OCI-LY7 (cell line): Measurements from ENCODE around the gene C12orf56. TPM values are rescaled to one million over a fixed set of nuclear protein-coding genes. Genes with fewer than 3 reads are reported as not detected.
A peak's percentile ranks its signal among the peaks of the same experiment; 100 is the strongest.

Source experiments
- BruUV-seq: library from RNA; stranded (reverse); fragments of 400-500 nt; replicated peaks from 2 replicates; lab custom pipeline; 2021; lab: Mats Ljungman, UMichigan
- CTCF ChIA-PET: fragments of 300-600 bp; sonication (Branson Sonifier 250); formaldehyde crosslinking; loops from one replicate; lab custom pipeline; 2022; ENCODE audit warnings: antibody characterized with exemption; ENCODE audit not compliant: unreplicated experiment; lab: Charles Lee
- POLR2A ChIA-PET: fragments of 300-600 bp; sonication (Branson Sonifier 250); formaldehyde crosslinking; loops from one replicate; lab custom pipeline; 2022; ENCODE audit warnings: antibody characterized with exemption; lab: Charles Lee
- DNase-seq: peaks from one replicate; pipeline ENCODE4 v3.0.0-alpha.2; 2015; ENCODE audit warnings: low spot score
- H2AFZ ChIP-seq: fragments of 200-600 bp; sonication (generic), shearing (Covaris generic); 2 replicates; pipeline ENCODE4 v1.6.1; 2014; ENCODE audit warnings: mild to moderate bottlenecking, antibody characterized with exemption, low read length, moderate library complexity
- H3K27ac ChIP-seq: fragments of 200-600 bp; sonication (generic); 2 replicates; pipeline ENCODE4 v1.5.1; 2014; ENCODE audit warnings: mixed run types, low read depth, mild to moderate bottlenecking, moderate library complexity, low read length, inconsistent platforms; ENCODE audit not compliant: poor library complexity, severe bottlenecking
- H3K36me3 ChIP-seq: fragments of 200-600 bp; sonication (generic); 2 replicates; pipeline ENCODE4 v1.6.1; 2014; ENCODE audit warnings: mild to moderate bottlenecking, antibody characterized with exemption, low read length, moderate library complexity, mixed read lengths; ENCODE audit not compliant: insufficient read depth
- H3K4me1 ChIP-seq: fragments of 200-600 bp; sonication (generic); 2 replicates; pipeline ENCODE4 v1.5.1; 2014; ENCODE audit warnings: mild to moderate bottlenecking, low read length; ENCODE audit not compliant: insufficient read depth, poor library complexity, severe bottlenecking
- H3K4me2 ChIP-seq: fragments of 200-600 bp; sonication (generic); 2 replicates; pipeline ENCODE4 v1.6.1; 2014; ENCODE audit warnings: mild to moderate bottlenecking, low read length
- H3K4me3 ChIP-seq: fragments of 200-600 bp; sonication (generic); 2 replicates; pipeline ENCODE4 v1.5.1; 2014; ENCODE audit warnings: mild to moderate bottlenecking, low read depth, low read length; ENCODE audit not compliant: poor library complexity, severe bottlenecking
- H3K79me2 ChIP-seq: fragments of 200-600 bp; sonication (generic); 2 replicates; pipeline ENCODE4 v1.6.1; 2016; ENCODE audit warnings: low read depth, mild to moderate bottlenecking, low read length, moderate library complexity, mixed read lengths; ENCODE audit not compliant: insufficient read depth
- H3K9me2 ChIP-seq: fragments of 200-600 bp; sonication (generic); 2 replicates; pipeline ENCODE4 v1.6.1; 2016; ENCODE audit warnings: mild to moderate bottlenecking, low read length, mixed read lengths; ENCODE audit not compliant: insufficient read depth
- H3K9me3 ChIP-seq: fragments of 200-600 bp; sonication (generic); 2 replicates; pipeline ENCODE4 v1.6.1; 2014; ENCODE audit warnings: mild to moderate bottlenecking, mixed run types, low read length, mixed read lengths
- H4K20me1 ChIP-seq: fragments of 200-600 bp; sonication (generic); 2 replicates; pipeline ENCODE4 v1.6.1; 2014; ENCODE audit warnings: mild to moderate bottlenecking, antibody characterized with exemption, low read length, moderate library complexity, mixed read lengths; ENCODE audit not compliant: insufficient read depth
- EZH2phosphoT487 ChIP-seq: fragments of 200-600 bp; sonication (generic); IDR thresholded peaks from 2 replicates; pipeline ENCODE4 v1.6.1; 2018; ENCODE audit warnings: low read depth, borderline replicate concordance, mild to moderate bottlenecking, mixed run types, antibody characterized with exemption, low read length, moderate library complexity, mixed read lengths
- intact Hi-C: fragments of 100-400 bp; cut with micrococcal nuclease; formaldehyde crosslinking; loops from one replicate; pipeline ENCODE4 v1.10.0; 2022; ENCODE audit not compliant: unreplicated experiment
- total RNA-seq, 2 experiments: library from RNA; depleted of rRNA in 1 of 2; stranded (reverse); fragments of >200 nt in 1 of 2; shearing (Covaris generic) in 1 of 2; gene quantifications; 2 replicates each; pipeline ENCODE4 v1.2.3, GENCODE V29; 2014 to 2022
- TF ChIP-seq, protein P1 (sequence below): fragments of 200-600 bp; sonication (generic); conservative IDR thresholded peaks from 2 replicates; pipeline ENCODE4 v1.5.1; 2014; ENCODE audit warnings: mild to moderate bottlenecking, antibody characterized with exemption, low read length, moderate library complexity, mixed read lengths

C12orf56 gene
- total RNA-seq, 2 experiments from 2014 or later, result not detected

DNA sequence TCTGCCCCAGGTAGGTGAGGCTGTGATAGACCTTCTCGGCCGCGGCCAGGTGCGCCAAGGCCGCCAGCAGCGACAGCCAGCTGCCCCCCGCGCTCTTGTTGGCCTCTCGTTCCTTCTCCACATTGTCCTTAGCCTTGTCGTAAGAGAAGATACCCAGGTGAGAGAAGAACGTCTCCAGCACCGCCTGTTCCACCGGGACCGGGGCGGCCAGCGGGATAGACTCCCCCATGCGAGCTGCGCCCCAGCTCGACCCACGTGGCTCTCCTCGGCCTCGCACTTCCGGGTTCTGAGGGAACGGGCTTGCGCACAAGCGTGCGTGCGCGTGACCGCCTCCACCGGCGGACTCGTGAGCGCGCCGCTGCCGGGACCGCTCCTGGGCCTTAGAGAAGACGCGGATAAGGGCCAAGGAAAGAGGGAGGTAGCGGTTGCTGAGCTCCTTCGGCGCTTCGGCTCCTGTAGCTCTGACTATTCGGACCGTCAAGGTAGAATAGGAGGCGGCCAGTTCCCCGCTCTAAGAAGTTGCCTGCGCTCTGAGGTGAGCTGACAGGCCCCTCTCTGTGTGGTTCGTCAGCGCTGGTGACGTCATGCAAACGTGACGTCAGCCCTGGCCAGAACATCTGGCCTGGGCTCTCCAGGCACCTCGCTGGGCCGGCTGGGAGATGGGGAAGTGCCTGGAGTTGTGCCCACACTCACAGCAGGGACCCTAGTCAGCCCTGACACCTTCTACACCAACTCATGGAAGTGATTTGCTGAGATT lies 168.4 kb downstream of the C12orf56 start, which contains the start of gene KICS2:
TSS of gene KICS2 (minus strand) at position 288 of the 757 bp plus-strand sequence. CDS start at position 229, 59 bp downstream.
- TF ChIP-seq EZH2phosphoT487, result no peak
- TF ChIP-seq, protein P1, sequence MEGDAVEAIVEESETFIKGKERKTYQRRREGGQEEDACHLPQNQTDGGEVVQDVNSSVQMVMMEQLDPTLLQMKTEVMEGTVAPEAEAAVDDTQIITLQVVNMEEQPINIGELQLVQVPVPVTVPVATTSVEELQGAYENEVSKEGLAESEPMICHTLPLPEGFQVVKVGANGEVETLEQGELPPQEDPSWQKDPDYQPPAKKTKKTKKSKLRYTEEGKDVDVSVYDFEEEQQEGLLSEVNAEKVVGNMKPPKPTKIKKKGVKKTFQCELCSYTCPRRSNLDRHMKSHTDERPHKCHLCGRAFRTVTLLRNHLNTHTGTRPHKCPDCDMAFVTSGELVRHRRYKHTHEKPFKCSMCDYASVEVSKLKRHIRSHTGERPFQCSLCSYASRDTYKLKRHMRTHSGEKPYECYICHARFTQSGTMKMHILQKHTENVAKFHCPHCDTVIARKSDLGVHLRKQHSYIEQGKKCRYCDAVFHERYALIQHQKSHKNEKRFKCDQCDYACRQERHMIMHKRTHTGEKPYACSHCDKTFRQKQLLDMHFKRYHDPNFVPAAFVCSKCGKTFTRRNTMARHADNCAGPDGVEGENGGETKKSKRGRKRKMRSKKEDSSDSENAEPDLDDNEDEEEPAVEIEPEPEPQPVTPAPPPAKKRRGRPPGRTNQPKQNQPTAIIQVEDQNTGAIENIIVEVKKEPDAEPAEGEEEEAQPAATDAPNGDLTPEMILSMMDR, result no peak
- no TSS peak for BruUV-seq
- H4K20me1 ChIP-seq, result no peaks in the 10 kb centered on the region
- peaks cover 24% of the 10 kb centered on the region for H3K4me1 ChIP-seq
- intact Hi-C loops, result loop anchor here (2.0 kb wide), 1 partner anchor 183 kb away; the partner anchor contains the start of gene XPOT
- ChIA-PET CTCF (no interaction called here), POLR2A (interaction anchor here (0.5 to 0.7 kb wide), 3 partner anchors 166 to 1908 kb away, joined by 3 to 4 read pairs (median 3); partner anchors contain the start of gene LLPH)
- H3K4me3 ChIP-seq, result peak within 1 kb of the TSS; percentile 85
- DNase-seq, result peak; percentile 96
- H3K9me2 ChIP-seq, result no peaks in the 10 kb centered on the region
- H3K9me3 ChIP-seq, result no peaks in the 10 kb centered on the region
- H3K4me2 ChIP-seq, result peak within 1 kb of the TSS; percentile 85
- peaks cover 24% of the 10 kb centered on the region for H3K79me2 ChIP-seq
- H2AFZ ChIP-seq, result peak within 1 kb of the TSS; percentile 98
- peak within 1 kb of the TSS; percentile 42 for H3K27ac ChIP-seq
- H3K36me3 ChIP-seq, result no peaks in the 10 kb centered on the region

DNA sequence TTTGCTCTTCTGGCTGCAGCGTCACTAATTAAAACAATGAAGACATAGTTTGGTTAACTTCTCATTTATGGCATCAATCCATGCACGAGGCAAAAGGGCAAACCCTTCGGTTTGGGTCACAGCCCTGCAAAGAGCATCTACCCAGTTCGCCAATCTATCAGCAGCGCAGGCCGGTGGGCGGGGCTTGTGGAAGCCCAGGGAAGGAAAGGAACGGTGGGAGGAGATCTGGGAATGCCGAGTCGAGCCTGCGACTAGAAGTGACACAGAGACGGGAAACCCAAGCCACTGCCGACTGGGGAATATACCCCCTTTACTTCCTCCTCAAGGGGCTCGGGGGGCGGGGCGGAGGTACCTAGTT lies 168.9 kb downstream of the C12orf56 start:
- peak overlapping the region; percentile 85 for H3K4me3 ChIP-seq
- ChIA-PET POLR2A (interaction anchor here (0.6 to 1.0 kb wide), 3 partner anchors 9 to 352 kb away, joined by 3 to 4 read pairs (median 4); no protein-coding TSS in a partner anchor), CTCF (no interaction called here)
- intact Hi-C loops, result loop anchor here (2.0 kb wide), 1 partner anchor 183 kb away; the partner anchor contains the start of gene XPOT
- H3K27ac ChIP-seq, result peak overlapping the region; percentile 42
- peaks cover 24% of the 10 kb centered on the region for H3K4me1 ChIP-seq
- H3K36me3 ChIP-seq, result no peaks in the 10 kb centered on the region
- no peaks in the 10 kb centered on the region for H4K20me1 ChIP-seq
- no peaks in the 10 kb centered on the region for H3K9me2 ChIP-seq
- H3K4me2 ChIP-seq, result peak overlapping the region; percentile 85
- TF ChIP-seq, protein P1, result no peak
- no peak for TF ChIP-seq EZH2phosphoT487
- BruUV-seq, result no TSS peak
- H2AFZ ChIP-seq, result peak overlapping the region; percentile 98
- no peaks in the 10 kb centered on the region for H3K9me3 ChIP-seq
- H3K79me2 ChIP-seq, result peaks cover 24% of the 10 kb centered on the region
- peak; percentile 59 for DNase-seq
